Upper lobe of right lung (tissue), 1 donor: ENCODE results near the gene SCT. TPM values are rescaled to one million over a fixed set of nuclear protein-coding genes. Genes with fewer than 3 reads are reported as not detected.

ENCODE experiments used
- ATAC-seq: fragments of 200-7000 bp; cut with Tn5 transposase; one replicate; pipeline ENCODE4 v1.9.1; 2020; ENCODE audit warnings: mild to moderate bottlenecking, moderate library complexity
- DNase-seq: peaks from one replicate; pipeline ENCODE4 v3.0.0-alpha.2; 2020
- H3K27ac ChIP-seq: fragments of 200-600 bp; one replicate; pipeline ENCODE4 v1.8.0; 2022
- H3K27me3 ChIP-seq: fragments of 200-600 bp; one replicate; pipeline ENCODE4 v1.8.0; 2022; ENCODE audit warnings: mild to moderate bottlenecking
- H3K36me3 ChIP-seq: fragments of 200-600 bp; one replicate; pipeline ENCODE4 v1.8.0; 2022
- H3K4me1 ChIP-seq: fragments of 200-600 bp; one replicate; pipeline ENCODE4 v1.8.0; 2022
- H3K4me3 ChIP-seq: fragments of 200-600 bp; one replicate; pipeline ENCODE4 v1.8.0; 2022; ENCODE audit warnings: mild to moderate bottlenecking
- H3K9me3 ChIP-seq: fragments of 200-600 bp; one replicate; pipeline ENCODE4 v1.8.0; 2022
- CTCF ChIP-seq: fragments of 200-600 bp; IDR thresholded peaks from one replicate; pipeline ENCODE4 v1.8.0; 2022; ENCODE audit warnings: antibody characterized with exemption
- intact Hi-C: fragments of 100-400 bp; cut with DNase I; formaldehyde crosslinking; loops from one replicate; pipeline ENCODE4 v1.11.0; 2022
- total RNA-seq: library from RNA; stranded (reverse); fragmentation: NEBNext Ultra II Directional; extraction: Animal tissue kit (Norgen Biotek cat#: 25700); gene quantifications from one replicate; pipeline ENCODE4 v1.2.1, GENCODE V29; 2021
- donor health status: DM: no; HTN: yes; CAD: no; lungs with severe emphysema.

SCT gene
- total RNA-seq, 1 donor from 2014 or later = not detected

GRCh38 chr11:662689-663274 lies 35.8 kb upstream of the SCT start:
- peaks cover 40% of the 10 kb centered on the region for H3K36me3 ChIP-seq
- no peak overlapping the region for H3K27ac ChIP-seq
- no peaks in the 10 kb centered on the region for H3K27me3 ChIP-seq
- DNase-seq (peak; percentile 85), ATAC-seq (peak; percentile 93)
- no peaks in the 10 kb centered on the region for H3K4me1 ChIP-seq
- no peak overlapping the region for H3K4me3 ChIP-seq
- TF ChIP-seq CTCF = peak; percentile 70
- intact Hi-C loops = loop anchor here (5.0 kb wide), 1 partner anchor 60 kb away; no protein-coding TSS in a partner anchor
- no peaks in the 10 kb centered on the region for H3K9me3 ChIP-seq

GRCh38 chr11:660681-661444 lies 33.9 kb upstream of the SCT start:
- Histone ChIP-seq H3K36me3 (peaks cover 42% of the 10 kb centered on the region), H3K27ac (no peak overlapping the region), H3K4me1 (no peaks in the 10 kb centered on the region), H3K27me3 (no peaks in the 10 kb centered on the region), H3K4me3 (no peak overlapping the region), H3K9me3 (no peaks in the 10 kb centered on the region)
- DNase-seq (no peak), ATAC-seq (no peak)
- TF ChIP-seq CTCF = no peak
- intact Hi-C loops = loop anchor here (5.0 kb wide), 1 partner anchor 61 kb away; no protein-coding TSS in a partner anchor

- Histone ChIP-seq H3K9me3 (no peaks in the 10 kb centered on the region), H3K36me3 (peaks cover 41% of the 10 kb centered on the region), H3K4me1 (no peaks in the 10 kb centered on the region), H3K27me3 (no peaks in the 10 kb centered on the region), H3K27ac (no peak overlapping the region), H3K4me3 (no peak overlapping the region)
- ATAC-seq = no peak
- no peak for DNase-seq
- no peak for TF ChIP-seq CTCF
- intact Hi-C loops = loop anchor here (5.0 kb wide), 1 partner anchor 62 kb away; no protein-coding TSS in a partner anchor
These were observed 33.3 kb upstream of the SCT start for GRCh38 chr11:660281-660680.

GRCh38 chr11:659532-660085 lies 32.6 kb upstream of the SCT start:
- H3K27me3 ChIP-seq = no peaks in the 10 kb centered on the region
- no peak for TF ChIP-seq CTCF
- no peak overlapping the region for H3K27ac ChIP-seq
- ATAC-seq (no peak), DNase-seq (no peak)
- H3K4me1 ChIP-seq = peaks cover 3% of the 10 kb centered on the region
- intact Hi-C loops = loop anchor here (5.0 kb wide), 1 partner anchor 63 kb away; no protein-coding TSS in a partner anchor
- H3K4me3 ChIP-seq = no peak overlapping the region
- H3K36me3 ChIP-seq = peaks cover 41% of the 10 kb centered on the region
- no peaks in the 10 kb centered on the region for H3K9me3 ChIP-seq

- no peaks in the 10 kb centered on the region for H3K27me3 ChIP-seq
- no peak overlapping the region for H3K27ac ChIP-seq
- H3K36me3 ChIP-seq = peaks cover 33% of the 10 kb centered on the region
- no peak for TF ChIP-seq CTCF
- no peaks in the 10 kb centered on the region for H3K9me3 ChIP-seq
- ATAC-seq = no peak
- no peak for DNase-seq
- intact Hi-C loops = no loop called here
- peaks cover 3% of the 10 kb centered on the region for H3K4me1 ChIP-seq
- H3K4me3 ChIP-seq = no peak overlapping the region
These were observed 30.7 kb upstream of the SCT start for GRCh38 chr11:657691-658126.
